Caco-2 (cell line): Measurements from ENCODE around the gene RYR1. TPM values are rescaled to one million over a fixed set of nuclear protein-coding genes. Genes with fewer than 3 reads are reported as not detected.

Experiments
- BruUV-seq: library from RNA; stranded (reverse); fragments of 400-500 nt; replicated peaks from 2 replicates; lab custom pipeline; 2021; lab: Mats Ljungman, UMichigan
- CTCF ChIA-PET: fragments of 300-600 bp; sonication (Branson Sonifier 250); formaldehyde crosslinking; loops from one replicate; lab custom pipeline; 2022; ENCODE audit warnings: antibody characterized with exemption; lab: Charles Lee
- POLR2A ChIA-PET: fragments of 300-600 bp; sonication (Branson Sonifier 250); formaldehyde crosslinking; loops from one replicate; lab custom pipeline; 2022; ENCODE audit warnings: antibody characterized with exemption; lab: Charles Lee
- DNase-seq, 2 experiments: peaks; one replicate each; pipeline versions ENCODE4 v3.0.0 to v3.0.0-alpha.2; 2020 to 2022
- H3K27me3 ChIP-seq: replicated peaks from 2 replicates; pipeline ENCODE4 v1.6.0; 2011; ENCODE audit warnings: low read length; ENCODE audit not compliant: control insufficient read depth, insufficient read depth
- H3K36me3 ChIP-seq: 2 replicates; pipeline ENCODE4 v1.5.1; 2011; ENCODE audit warnings: low read length; ENCODE audit not compliant: control insufficient read depth, insufficient read depth
- H3K4me1 ChIP-seq: fragments of 250-450 bp; sonication (Bioruptor Pico); 2 replicates; pipeline ENCODE4 v1.5.1; 2020; ENCODE audit warnings: mild to moderate bottlenecking
- H3K4me3 ChIP-seq: 2 replicates; pipeline ENCODE4 v1.5.1; 2011; ENCODE audit warnings: low read depth, mild to moderate bottlenecking, control low read depth, low read length
- H3K9me3 ChIP-seq: fragments of 250-450 bp; sonication (Bioruptor Pico); 2 replicates; pipeline ENCODE4 v1.5.1; 2020; ENCODE audit warnings: mild to moderate bottlenecking, moderate library complexity
- H3K27ac Mint-ChIP-seq: one replicate; pipeline ENCODE4 v1.8.0; 2022; ENCODE audit warnings: mixed read lengths; ENCODE audit not compliant: unreplicated experiment
- H3K27me3 Mint-ChIP-seq: one replicate; pipeline ENCODE4 v1.8.0; 2022; ENCODE audit warnings: mixed read lengths; ENCODE audit not compliant: insufficient read depth, unreplicated experiment
- H3K36me3 Mint-ChIP-seq: one replicate; pipeline ENCODE4 v1.8.0; 2022; ENCODE audit warnings: mild to moderate bottlenecking, mixed read lengths; ENCODE audit not compliant: insufficient read depth, unreplicated experiment
- H3K4me1 Mint-ChIP-seq: one replicate; pipeline ENCODE4 v1.8.0; 2022; ENCODE audit warnings: low read depth, mixed read lengths; ENCODE audit not compliant: unreplicated experiment
- H3K4me3 Mint-ChIP-seq: one replicate; pipeline ENCODE4 v1.8.0; 2022; ENCODE audit warnings: mild to moderate bottlenecking, moderate library complexity, mixed read lengths; ENCODE audit not compliant: unreplicated experiment
- H3K9me3 Mint-ChIP-seq: one replicate; pipeline ENCODE4 v1.8.0; 2022; ENCODE audit warnings: mixed read lengths; ENCODE audit not compliant: unreplicated experiment
- intact Hi-C: fragments of 100-400 bp; cut with micrococcal nuclease; formaldehyde crosslinking; loops from one replicate; pipeline ENCODE4 v1.10.0; 2022; ENCODE audit not compliant: unreplicated experiment
- total RNA-seq: library from RNA; stranded (reverse); gene quantifications from 2 replicates; pipeline ENCODE4 v1.2.3, GENCODE V29; 2022
- TF ChIP-seq, protein P1 (sequence below), 2 experiments: fragments of 200-600 bp in 1 of 2; IDR thresholded peaks; 1 replicate in 1 of 2; 2 replicates in 1 of 2; pipeline versions ENCODE4 v1.5.1 to v1.8.0; 2011 to 2022; ENCODE audit warnings: antibody characterized with exemption in 1 of 2, control low read depth in 1 of 2, inconsistent platforms in 1 of 2, low read depth in 1 of 2, low read length in 1 of 2, mild to moderate bottlenecking in 1 of 2, moderate library complexity in 1 of 2; ENCODE audit not compliant: insufficient read depth in 1 of 2, severe bottlenecking in 1 of 2, unreplicated experiment in 1 of 2

Gene RYR1
- total RNA-seq, 1 experiment from 2014 or later, result 5.6 TPM

- Histone ChIP-seq H3K4me3 (no peak overlapping the region), H3K4me1 (no peaks in the 10 kb centered on the region), H3K36me3 (no peaks in the 10 kb centered on the region), H3K27me3 (no peaks in the 10 kb centered on the region; the same call in none of the 2 replicates), H3K9me3 (peaks cover 16% of the 10 kb centered on the region)
- Mint-ChIP-seq H3K27me3 (peaks cover 7% of the 10 kb centered on the region), H3K9me3 (peaks cover 26% of the 10 kb centered on the region), H3K27ac (no peak overlapping the region), H3K4me1 (no peaks in the 10 kb centered on the region), H3K36me3 (no peaks in the 10 kb centered on the region), H3K4me3 (no peak overlapping the region)
- TF ChIP-seq, protein P1, sequence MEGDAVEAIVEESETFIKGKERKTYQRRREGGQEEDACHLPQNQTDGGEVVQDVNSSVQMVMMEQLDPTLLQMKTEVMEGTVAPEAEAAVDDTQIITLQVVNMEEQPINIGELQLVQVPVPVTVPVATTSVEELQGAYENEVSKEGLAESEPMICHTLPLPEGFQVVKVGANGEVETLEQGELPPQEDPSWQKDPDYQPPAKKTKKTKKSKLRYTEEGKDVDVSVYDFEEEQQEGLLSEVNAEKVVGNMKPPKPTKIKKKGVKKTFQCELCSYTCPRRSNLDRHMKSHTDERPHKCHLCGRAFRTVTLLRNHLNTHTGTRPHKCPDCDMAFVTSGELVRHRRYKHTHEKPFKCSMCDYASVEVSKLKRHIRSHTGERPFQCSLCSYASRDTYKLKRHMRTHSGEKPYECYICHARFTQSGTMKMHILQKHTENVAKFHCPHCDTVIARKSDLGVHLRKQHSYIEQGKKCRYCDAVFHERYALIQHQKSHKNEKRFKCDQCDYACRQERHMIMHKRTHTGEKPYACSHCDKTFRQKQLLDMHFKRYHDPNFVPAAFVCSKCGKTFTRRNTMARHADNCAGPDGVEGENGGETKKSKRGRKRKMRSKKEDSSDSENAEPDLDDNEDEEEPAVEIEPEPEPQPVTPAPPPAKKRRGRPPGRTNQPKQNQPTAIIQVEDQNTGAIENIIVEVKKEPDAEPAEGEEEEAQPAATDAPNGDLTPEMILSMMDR (IDR thresholded peaks at IDR 0.05; ENCODE audit: insufficient read depth in 1 of 2, low read depth in 1 of 2, low read length in 1 of 2, severe bottlenecking in 1 of 2, unreplicated experiment in 1 of 2), result no peak
- POLR2A ChIA-PET, result no interaction called here
- intact Hi-C loops, result no loop called here
- DNase-seq, result no peak
- CTCF ChIA-PET, result no interaction called here
- no TSS peak for BruUV-seq
Measured at GRCh38 chr19:38534574-38534973, 101.1 kb downstream of the RYR1 start.

GRCh38 chr19:38535212-38535611 is 101.7 kb downstream of the RYR1 start:
- H3K4me3 Mint-ChIP-seq, result no peak overlapping the region
- POLR2A ChIA-PET, result no interaction called here
- CTCF ChIA-PET, result no interaction called here
- no peaks in the 10 kb centered on the region for H3K4me1 Mint-ChIP-seq
- BruUV-seq, result no TSS peak
- Histone ChIP-seq H3K36me3 (no peaks in the 10 kb centered on the region), H3K4me1 (no peaks in the 10 kb centered on the region), H3K4me3 (no peak overlapping the region), H3K27me3 (no peaks in the 10 kb centered on the region; the same call in none of the 2 replicates), H3K9me3 (peaks cover 16% of the 10 kb centered on the region)
- H3K27ac Mint-ChIP-seq, result no peak overlapping the region
- DNase-seq, result no peak
- TF ChIP-seq, protein P1 (IDR thresholded peaks at IDR 0.05; ENCODE audit: insufficient read depth in 1 of 2, low read depth in 1 of 2, low read length in 1 of 2, severe bottlenecking in 1 of 2, unreplicated experiment in 1 of 2), result no peak
- no peaks in the 10 kb centered on the region for H3K36me3 Mint-ChIP-seq
- H3K9me3 Mint-ChIP-seq, result peaks cover 26% of the 10 kb centered on the region
- intact Hi-C loops, result no loop called here
- peaks cover 7% of the 10 kb centered on the region for H3K27me3 Mint-ChIP-seq

DNA sequence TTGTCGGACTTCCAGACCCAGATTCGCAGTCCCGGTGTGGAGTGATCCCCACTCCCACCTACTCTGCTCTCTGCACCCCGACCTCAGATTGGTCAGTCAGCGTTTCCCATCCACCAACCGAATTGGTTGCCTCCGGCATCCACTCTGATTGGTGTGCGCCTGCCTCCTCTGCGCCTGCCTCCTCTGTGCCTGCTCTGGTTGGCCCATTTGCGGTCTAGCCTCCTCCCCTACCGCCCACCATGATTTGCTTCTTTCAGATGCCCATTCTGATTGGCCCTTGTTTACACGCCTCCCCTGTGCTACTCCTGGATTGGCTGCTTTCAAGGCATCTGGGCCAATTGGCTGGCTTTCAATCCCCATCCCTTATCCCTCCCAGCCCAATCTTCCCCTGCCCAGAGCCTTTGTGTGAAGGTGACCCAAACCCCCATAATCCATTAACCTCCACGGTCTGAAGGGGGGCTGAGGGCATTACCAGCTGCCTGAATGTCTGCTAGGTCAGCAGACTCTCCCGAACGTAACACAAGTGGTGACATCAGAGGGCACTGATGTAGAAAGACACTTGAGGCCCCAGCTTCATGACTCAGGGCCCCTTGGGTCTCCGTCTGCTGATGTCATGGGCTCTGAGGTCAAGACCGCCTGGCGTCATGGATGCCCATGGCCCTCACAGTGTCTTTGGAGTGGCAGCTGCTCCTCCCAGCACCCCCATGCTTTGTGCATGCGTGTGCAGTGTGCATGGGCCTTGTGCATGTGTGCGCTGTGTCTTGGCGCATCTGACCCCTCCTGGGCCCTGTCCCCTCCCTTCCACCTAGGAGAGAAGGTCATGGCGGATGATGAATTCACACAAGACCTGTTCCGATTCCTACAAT is 103.8 kb downstream of the RYR1 start:
- Mint-ChIP-seq H3K27ac (no peak overlapping the region), H3K9me3 (peaks cover 26% of the 10 kb centered on the region), H3K27me3 (peaks cover 4% of the 10 kb centered on the region), H3K4me1 (no peaks in the 10 kb centered on the region), H3K36me3 (no peaks in the 10 kb centered on the region), H3K4me3 (no peak overlapping the region)
- Histone ChIP-seq H3K4me1 (no peaks in the 10 kb centered on the region), H3K9me3 (peaks cover 16% of the 10 kb centered on the region), H3K36me3 (no peaks in the 10 kb centered on the region), H3K4me3 (no peak overlapping the region), H3K27me3 (no peaks in the 10 kb centered on the region; the same call in none of the 2 replicates)
- ChIA-PET POLR2A (no interaction called here), CTCF (no interaction called here)
- intact Hi-C loops, result no loop called here
- no peak for DNase-seq
- TF ChIP-seq, protein P1 (IDR thresholded peaks at IDR 0.05; ENCODE audit: insufficient read depth in 1 of 2, low read depth in 1 of 2, low read length in 1 of 2, severe bottlenecking in 1 of 2, unreplicated experiment in 1 of 2), result no peak
- BruUV-seq, result no TSS peak
